Activated T-helper 1 cell treated with anti-CD3 and anti-CD28 coated beads, Interleukin-12 subunit alpha, Interleukin-12 subunit beta, Interleukin-2, Interleukin-4 antibody, amounts not matched to agents 30 ng/mL and 10 ng/mL and 1 ng/mL, durations not matched to agents 14 hours and 24 hours and 36 hours (primary cell): ENCODE results near the gene ABCD4. TPM values are rescaled to one million over a fixed set of nuclear protein-coding genes. Genes with fewer than 3 reads are reported as not detected.
"Not testable (repeated sequence)": the region's sequence is repeated elsewhere in the genome, so short reads cannot be mapped to it uniquely, and the experiment has no call there.

ENCODE experiments used
- DNase-seq: peaks from one replicate; pipeline ENCODE4 v3.0.0; 2021; ENCODE audit warnings: low spot score
- H3K27ac Mint-ChIP-seq: one replicate; pipeline ENCODE4 v1.8.0; 2021; ENCODE audit warnings: mild to moderate bottlenecking, mixed read lengths
- H3K27me3 Mint-ChIP-seq: one replicate; pipeline ENCODE4 v1.8.0; 2022; ENCODE audit warnings: mild to moderate bottlenecking, moderate library complexity, mixed read lengths; ENCODE audit not compliant: insufficient read depth
- H3K36me3 Mint-ChIP-seq: one replicate; pipeline ENCODE4 v1.8.0; 2021; ENCODE audit warnings: low read depth, mixed read lengths
- H3K4me1 Mint-ChIP-seq: one replicate; pipeline ENCODE4 v1.8.0; 2021; ENCODE audit warnings: low read depth, mixed read lengths
- H3K4me3 Mint-ChIP-seq: one replicate; pipeline ENCODE4 v1.8.0; 2021; ENCODE audit warnings: mild to moderate bottlenecking, moderate library complexity, mixed read lengths
- H3K9me3 Mint-ChIP-seq: one replicate; pipeline ENCODE4 v1.8.0; 2021; ENCODE audit warnings: mixed read lengths
- intact Hi-C: fragments of 100-400 bp; cut with micrococcal nuclease; formaldehyde crosslinking; loops from one replicate; pipeline ENCODE4 v1.15.1; 2024
- total RNA-seq: library from RNA; stranded (reverse); gene quantifications from 2 replicates; pipeline ENCODE4 v1.2.3, GENCODE V29; 2022

The ABCD4 gene
- total RNA-seq, 1 donor from 2014 or later: 38.8 TPM

DNA sequence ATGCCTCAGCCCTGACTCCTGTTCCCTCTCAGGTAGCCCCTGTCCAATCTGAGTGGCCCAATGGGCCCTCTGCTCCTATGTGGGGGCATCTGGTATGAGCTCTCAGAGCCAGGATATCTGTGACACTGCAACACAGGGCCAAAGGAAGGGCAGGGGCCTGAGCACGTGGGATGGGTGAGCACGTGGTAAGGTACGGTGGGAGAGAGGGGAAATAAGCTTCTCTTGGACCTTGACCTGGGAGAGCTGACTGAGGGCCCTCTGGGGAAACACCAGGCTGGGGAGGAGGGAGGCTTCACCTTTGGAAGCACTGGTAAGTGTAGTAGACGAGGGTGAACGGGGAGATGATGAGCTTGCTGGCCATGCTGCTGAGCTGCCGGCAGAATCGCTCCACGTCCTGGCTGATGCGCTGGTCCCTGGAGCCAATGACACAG is 6.7 kb downstream of the ABCD4 start:
- no peaks in the 10 kb centered on the region for H3K9me3 Mint-ChIP-seq
- DNase-seq: no peak
- intact Hi-C loops: no loop called here
- H3K27me3 Mint-ChIP-seq: no peaks in the 10 kb centered on the region
- H3K36me3 Mint-ChIP-seq: peaks cover 21% of the 10 kb centered on the region
- no peak overlapping the region for H3K27ac Mint-ChIP-seq
- H3K4me1 Mint-ChIP-seq: peaks cover 6% of the 10 kb centered on the region
- no peak overlapping the region for H3K4me3 Mint-ChIP-seq

DNA sequence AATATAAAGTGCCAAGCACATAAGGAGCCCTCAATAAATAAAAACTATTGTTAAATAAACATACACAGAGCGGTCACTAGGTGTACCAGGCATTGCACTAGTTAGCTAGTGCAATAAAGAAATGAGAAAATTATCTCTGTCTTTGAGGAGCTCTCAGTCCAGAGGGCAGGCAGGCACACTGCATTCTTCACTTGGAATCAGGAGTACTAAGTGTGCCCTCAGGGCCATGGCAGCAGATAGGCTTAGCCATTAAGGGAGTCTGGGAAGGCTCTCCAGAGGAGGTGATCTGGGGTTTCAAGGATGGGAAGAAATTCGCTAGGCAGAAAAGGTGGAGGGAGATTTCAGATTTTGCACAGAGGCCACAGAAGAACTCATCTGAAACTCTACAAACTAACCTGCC is 9.1 kb downstream of the ABCD4 start:
- intact Hi-C loops: no loop called here
- Mint-ChIP-seq H3K9me3 (no peaks in the 10 kb centered on the region), H3K27ac (no peak overlapping the region), H3K27me3 (no peaks in the 10 kb centered on the region), H3K36me3 (peaks cover 18% of the 10 kb centered on the region), H3K4me3 (no peak overlapping the region), H3K4me1 (no peaks in the 10 kb centered on the region)
- DNase-seq: no peak

DNA sequence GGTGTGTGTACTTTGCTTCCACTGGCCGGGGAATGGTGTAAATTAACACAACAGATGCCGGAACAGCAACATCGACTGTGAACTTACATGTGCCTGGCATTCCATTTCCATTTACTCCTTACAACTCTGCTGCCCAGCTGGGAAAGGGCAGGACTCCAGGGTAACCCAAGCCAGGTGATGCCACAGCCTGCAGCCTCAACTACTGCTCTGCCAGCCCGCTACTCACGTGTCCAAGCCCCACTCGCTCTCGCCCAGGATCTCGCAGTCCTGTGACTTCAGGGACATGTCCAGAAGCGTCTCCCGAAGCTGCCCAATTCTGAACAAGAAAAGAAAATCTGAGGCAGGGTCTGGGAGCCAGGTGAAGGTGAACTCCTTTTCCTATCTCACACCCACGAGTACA is 10.7 kb downstream of the ABCD4 start:
- Mint-ChIP-seq H3K4me3 (no peak overlapping the region), H3K27ac (no peak overlapping the region), H3K9me3 (no peaks in the 10 kb centered on the region), H3K27me3 (no peaks in the 10 kb centered on the region), H3K36me3 (peaks cover 11% of the 10 kb centered on the region), H3K4me1 (no peaks in the 10 kb centered on the region)
- DNase-seq: no peak
- intact Hi-C loops: no loop called here

DNA sequence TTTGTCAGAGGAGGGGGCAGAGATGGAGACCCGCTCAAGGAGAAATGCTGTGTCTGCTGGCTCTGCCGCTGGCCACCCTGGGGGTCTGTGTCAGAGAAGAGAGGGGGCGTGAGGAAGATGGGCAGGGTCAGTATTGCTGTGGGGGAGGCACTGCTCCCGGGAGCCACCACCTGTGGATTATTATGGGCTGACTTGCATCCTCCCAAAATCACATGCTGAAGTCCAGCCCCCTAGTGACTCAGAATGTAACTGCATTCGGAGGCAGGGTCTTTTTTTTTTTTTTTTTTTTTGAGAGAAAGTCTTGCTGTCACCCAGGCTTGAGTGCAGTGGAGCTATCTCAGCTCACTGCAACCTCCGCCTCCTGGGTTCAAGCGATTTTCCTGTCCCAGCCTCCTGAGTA is 12.3 kb downstream of the ABCD4 start:
- Mint-ChIP-seq H3K36me3 (peaks cover 12% of the 10 kb centered on the region), H3K27ac (no peak overlapping the region), H3K4me1 (no peaks in the 10 kb centered on the region), H3K27me3 (no peaks in the 10 kb centered on the region), H3K9me3 (no peaks in the 10 kb centered on the region), H3K4me3 (no peak overlapping the region)
- no peak for DNase-seq
- intact Hi-C loops: no loop called here

DNA sequence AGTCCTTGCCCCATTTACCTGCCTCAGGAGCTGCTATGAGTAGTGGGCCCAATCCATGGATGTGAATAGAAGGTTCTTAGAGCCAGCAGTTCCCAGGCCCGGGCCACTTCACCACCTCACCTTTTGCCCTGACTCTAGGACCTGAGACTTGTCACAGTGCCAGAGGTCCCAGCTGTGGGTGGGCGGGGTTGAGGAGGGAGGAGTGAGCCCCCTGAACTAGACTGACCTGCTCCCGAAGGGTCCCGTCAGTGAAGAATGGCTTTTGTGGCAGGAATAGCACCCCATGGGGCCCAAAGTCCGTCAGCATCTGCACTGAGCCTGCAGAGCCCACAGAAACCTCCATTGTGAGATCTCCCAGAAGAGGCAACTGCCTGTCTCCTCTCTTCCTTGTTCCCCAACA is 12.9 kb downstream of the ABCD4 start:
- Mint-ChIP-seq H3K27ac (no peak overlapping the region), H3K9me3 (no peaks in the 10 kb centered on the region), H3K4me1 (no peaks in the 10 kb centered on the region), H3K27me3 (no peaks in the 10 kb centered on the region), H3K4me3 (no peak overlapping the region), H3K36me3 (peaks cover 12% of the 10 kb centered on the region)
- intact Hi-C loops: no loop called here
- no peak for DNase-seq

GRCh38 chr14:74286736-74287135 is 16.0 kb downstream of the ABCD4 start:
- no peak overlapping the region for H3K27ac Mint-ChIP-seq
- no peaks in the 10 kb centered on the region for H3K9me3 Mint-ChIP-seq
- no peak for DNase-seq
- intact Hi-C loops: no loop called here
- no peaks in the 10 kb centered on the region for H3K27me3 Mint-ChIP-seq
- H3K4me3 Mint-ChIP-seq: no peak overlapping the region
- H3K4me1 Mint-ChIP-seq: no peaks in the 10 kb centered on the region
- H3K36me3 Mint-ChIP-seq: peaks cover 19% of the 10 kb centered on the region

- H3K4me3 Mint-ChIP-seq: no peak overlapping the region
- intact Hi-C loops: no loop called here
- H3K36me3 Mint-ChIP-seq: peaks cover 19% of the 10 kb centered on the region
- no peaks in the 10 kb centered on the region for H3K4me1 Mint-ChIP-seq
- DNase-seq: no peak
- peaks cover 3% of the 10 kb centered on the region for H3K27me3 Mint-ChIP-seq
- H3K27ac Mint-ChIP-seq: no peak overlapping the region
- H3K9me3 Mint-ChIP-seq: peaks cover 6% of the 10 kb centered on the region
These were observed 21.7 kb downstream of the ABCD4 start for GRCh38 chr14:74281069-74281468.

GRCh38 chr14:74278080-74278479 is 24.7 kb downstream of the ABCD4 start:
- peaks cover 6% of the 10 kb centered on the region for H3K9me3 Mint-ChIP-seq
- no peak overlapping the region for H3K4me3 Mint-ChIP-seq
- no peak for DNase-seq
- peaks cover 3% of the 10 kb centered on the region for H3K27me3 Mint-ChIP-seq
- intact Hi-C loops: no loop called here
- H3K36me3 Mint-ChIP-seq: peaks cover 9% of the 10 kb centered on the region
- H3K27ac Mint-ChIP-seq: no peak overlapping the region
- no peaks in the 10 kb centered on the region for H3K4me1 Mint-ChIP-seq

GRCh38 chr14:74275241-74275841 is 27.4 kb downstream of the ABCD4 start:
- Mint-ChIP-seq H3K27ac (no peak overlapping the region), H3K9me3 (peaks cover 6% of the 10 kb centered on the region), H3K4me3 (no peak overlapping the region), H3K27me3 (peaks cover 11% of the 10 kb centered on the region), H3K36me3 (peaks cover 4% of the 10 kb centered on the region), H3K4me1 (no peaks in the 10 kb centered on the region)
- intact Hi-C loops: no loop called here
- no peak for DNase-seq

DNA sequence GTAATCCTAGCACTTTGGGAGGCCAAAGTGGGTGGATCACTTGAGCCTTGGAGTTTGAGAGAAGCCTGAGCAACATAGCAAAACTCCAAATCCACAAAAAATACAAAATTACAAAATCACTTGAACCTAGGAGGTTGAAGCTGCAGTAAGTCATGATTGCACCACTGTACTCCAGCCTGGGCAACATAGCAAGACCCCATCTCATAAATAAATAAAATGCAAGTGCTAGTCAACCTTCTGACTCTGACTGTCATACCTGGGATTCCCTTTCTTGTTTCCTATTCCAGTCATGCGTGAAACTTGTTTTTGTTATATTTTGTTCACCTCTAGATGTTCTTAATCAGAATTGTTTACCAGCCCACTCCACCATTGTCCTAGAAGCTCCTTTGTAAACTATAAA is 31.4 kb downstream of the ABCD4 start:
- H3K9me3 Mint-ChIP-seq: no peaks in the 10 kb centered on the region
- H3K4me1 Mint-ChIP-seq: no peaks in the 10 kb centered on the region
- intact Hi-C loops: no loop called here
- DNase-seq: no peak
- H3K36me3 Mint-ChIP-seq: no peaks in the 10 kb centered on the region
- no peak overlapping the region for H3K27ac Mint-ChIP-seq
- H3K27me3 Mint-ChIP-seq: peaks cover 10% of the 10 kb centered on the region
- no peak overlapping the region for H3K4me3 Mint-ChIP-seq

- peaks cover 11% of the 10 kb centered on the region for H3K27me3 Mint-ChIP-seq
- DNase-seq, intact Hi-C loops, H3K4me1 Mint-ChIP-seq, H3K36me3 Mint-ChIP-seq, H3K27ac Mint-ChIP-seq, H3K9me3 Mint-ChIP-seq, H3K4me3 Mint-ChIP-seq: not testable (repeated sequence)
These were observed 32.2 kb downstream of the ABCD4 start for GRCh38 chr14:74270382-74271177.

GRCh38 chr14:74267588-74267987 is 35.1 kb downstream of the ABCD4 start:
- H3K9me3 Mint-ChIP-seq: no peaks in the 10 kb centered on the region
- no peaks in the 10 kb centered on the region for H3K36me3 Mint-ChIP-seq
- H3K4me1 Mint-ChIP-seq: no peaks in the 10 kb centered on the region

DNA sequence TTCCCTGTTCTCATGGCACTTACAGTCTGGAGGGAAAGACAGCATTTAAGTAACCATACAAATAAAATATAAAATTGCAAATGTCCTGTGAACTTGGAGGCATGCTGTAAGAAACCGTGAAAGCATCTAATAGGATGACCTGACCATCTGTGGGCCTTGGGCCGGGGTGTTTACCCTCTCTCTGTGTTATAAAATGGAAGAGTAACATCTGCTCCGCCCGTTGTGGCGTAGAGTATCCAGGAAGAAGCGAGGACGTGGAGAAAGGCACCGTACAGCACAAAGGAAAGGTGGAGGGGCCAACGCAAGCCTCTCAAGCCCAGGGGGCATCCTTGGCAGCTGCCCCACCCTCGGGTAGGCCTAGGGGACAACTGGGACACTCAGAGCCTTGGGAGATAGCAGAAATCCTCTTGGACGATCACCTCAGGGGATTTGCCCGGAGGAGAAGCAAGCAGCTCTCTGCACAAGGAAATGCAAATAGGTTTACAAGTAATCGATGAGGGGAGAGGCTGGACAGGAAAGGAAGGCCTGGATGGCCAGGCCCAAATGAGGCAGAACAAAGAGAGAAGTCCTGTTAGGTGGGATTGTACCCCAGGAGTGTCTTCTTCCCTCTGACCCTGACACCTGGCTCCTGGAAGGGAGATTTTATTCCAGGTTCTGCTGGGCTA is 37.3 kb downstream of the ABCD4 start:
- Mint-ChIP-seq H3K36me3 (no peaks in the 10 kb centered on the region), H3K9me3 (no peaks in the 10 kb centered on the region), H3K4me1 (no peaks in the 10 kb centered on the region), H3K27ac (no peak overlapping the region), H3K27me3 (peaks cover 8% of the 10 kb centered on the region), H3K4me3 (no peak overlapping the region)
- no peak for DNase-seq
- intact Hi-C loops: no loop called here

More at GRCh38 chr14:74267588-74267987, 35.1 kb downstream of the ABCD4 start:
- peaks cover 16% of the 10 kb centered on the region for H3K27me3 Mint-ChIP-seq
- intact Hi-C loops: no loop called here
- no peak overlapping the region for H3K4me3 Mint-ChIP-seq
- no peak for DNase-seq
- H3K27ac Mint-ChIP-seq: no peak overlapping the region
